Naive B cell (primary cell): ENCODE data around the gene CCT2. TPM values are rescaled to one million over a fixed set of nuclear protein-coding genes. Genes with fewer than 3 reads are reported as not detected.
"Not testable (repeated sequence)": the region's sequence is repeated elsewhere in the genome, so short reads cannot be mapped to it uniquely, and the experiment has no call there.

Experiments
- ATAC-seq, 2 donors: fragments of 150-1000 bp; cut with Tn5 transposase; 2 replicates each; pipeline ENCODE4 v1.10.0; 2021; ENCODE audit warnings: low read depth in 2 of 2, mild to moderate bottlenecking in 2 of 2, moderate library complexity in 2 of 2
- DNase-seq: peaks from one replicate; pipeline ENCODE4 v3.0.0; 2022
- H3K27ac Mint-ChIP-seq, 6 donors: one replicate each; pipeline ENCODE4 v1.8.0; 2020 to 2022; ENCODE audit warnings: mild to moderate bottlenecking in 6 of 6, mixed read lengths in 6 of 6, moderate library complexity in 5 of 6, inconsistent platforms in 2 of 6
- H3K27me3 Mint-ChIP-seq, 3 donors: one replicate each; pipeline ENCODE4 v1.8.0; 2021 to 2022; ENCODE audit warnings: mixed read lengths in 3 of 3, mild to moderate bottlenecking in 1 of 3
- H3K36me3 Mint-ChIP-seq, 2 donors: one replicate each; pipeline ENCODE4 v1.8.0; 2020 to 2022; ENCODE audit warnings: mixed read lengths in 2 of 2, inconsistent platforms in 1 of 2, mild to moderate bottlenecking in 1 of 2
- H3K4me1 Mint-ChIP-seq, 3 donors: one replicate each; pipeline ENCODE4 v1.8.0; 2020 to 2022; ENCODE audit warnings: mixed read lengths in 3 of 3, inconsistent platforms in 1 of 3, mild to moderate bottlenecking in 1 of 3, moderate library complexity in 1 of 3
- H3K4me3 Mint-ChIP-seq, 8 donors: one replicate each; pipeline ENCODE4 v1.8.0; 2020 to 2022; ENCODE audit warnings: mild to moderate bottlenecking in 8 of 8, mixed read lengths in 8 of 8, moderate library complexity in 8 of 8, inconsistent platforms in 2 of 8
- H3K9me3 Mint-ChIP-seq, 7 donors: one replicate each; pipeline ENCODE4 v1.8.0; 2020 to 2022; ENCODE audit warnings: mixed read lengths in 7 of 7, mild to moderate bottlenecking in 5 of 7, inconsistent platforms in 2 of 7, moderate library complexity in 1 of 7
- polyA plus RNA-seq, 6 donors: library from polyadenylated mRNA; unstranded; fragments of 300-500 nt; fragmentation: Illumina TruSeq; gene quantifications; one replicate each; pipeline ENCODE4 v1.2.3, GENCODE V29; 2021; ENCODE audit warnings: low read depth in 6 of 6

Gene CCT2
- polyA plus RNA-seq, 6 donors from 2014 or later: 154 to 180 (median 166) TPM

GRCh38 chr12:69601962-69602685, 16.9 kb downstream of the CCT2 start:
- no peak for DNase-seq
- Mint-ChIP-seq H3K9me3 (peaks cover 0 to 4% (median 1%) of the 10 kb centered on the region in 7 donors), H3K4me3 (no peak overlapping the region), H3K36me3 (peaks cover 29 to 39% of the 10 kb centered on the region in 2 donors), H3K27me3 (no peaks in the 10 kb centered on the region), H3K4me1 (no peaks in the 10 kb centered on the region), H3K27ac (peak overlapping the region in 1 of 6 donors; percentile 6)
- ATAC-seq: no peak

GRCh38 chr12:69602954-69603353, 17.7 kb downstream of the CCT2 start:
- no peak for DNase-seq
- Mint-ChIP-seq H3K4me1 (no peaks in the 10 kb centered on the region), H3K9me3 (peaks cover 0 to 4% (median 1%) of the 10 kb centered on the region in 7 donors), H3K4me3 (no peak overlapping the region), H3K36me3 (peaks cover 29 to 34% of the 10 kb centered on the region in 2 donors), H3K27ac (peak overlapping the region in 1 of 6 donors; percentile 6), H3K27me3 (no peaks in the 10 kb centered on the region)
- no peak for ATAC-seq

DNA sequence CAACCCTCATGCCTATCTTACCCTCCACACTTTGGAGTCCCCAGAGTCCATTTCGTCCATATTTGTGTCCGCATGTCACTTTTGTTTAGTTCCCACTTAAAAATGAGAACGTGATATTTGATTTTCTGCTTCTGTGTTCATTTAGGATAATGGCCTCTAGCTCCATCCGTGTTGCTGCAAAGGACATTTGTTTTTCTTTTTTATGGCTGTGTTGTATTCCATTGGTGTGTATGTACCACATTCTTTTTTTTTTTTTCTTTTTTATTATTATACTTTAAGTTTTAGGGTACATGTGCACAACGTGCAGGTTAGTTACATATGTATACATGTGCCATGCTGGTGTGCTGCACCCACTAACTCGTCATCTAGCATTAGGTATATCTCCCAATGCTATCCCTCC, 18.3 kb downstream of the CCT2 start:
- DNase-seq, ATAC-seq, H3K27ac Mint-ChIP-seq, H3K4me3 Mint-ChIP-seq, H3K4me1 Mint-ChIP-seq, H3K9me3 Mint-ChIP-seq, H3K27me3 Mint-ChIP-seq: not testable (repeated sequence)
- H3K36me3 Mint-ChIP-seq: peaks cover 29 to 30% of the 10 kb centered on the region in 2 donors

GRCh38 chr12:69604275-69604674, 19.0 kb downstream of the CCT2 start:
- not testable (repeated sequence) for H3K4me3 Mint-ChIP-seq, H3K27me3 Mint-ChIP-seq, H3K4me1 Mint-ChIP-seq, H3K27ac Mint-ChIP-seq, ATAC-seq, H3K9me3 Mint-ChIP-seq, DNase-seq
- H3K36me3 Mint-ChIP-seq: peaks cover 26 to 29% of the 10 kb centered on the region in 2 donors

GRCh38 chr12:69608114-69608513, 22.9 kb downstream of the CCT2 start:
- Mint-ChIP-seq H3K4me3 (no peak overlapping the region), H3K9me3 (peaks cover 0 to 3% (median 0%) of the 10 kb centered on the region in 7 donors), H3K27ac (no peak overlapping the region), H3K4me1 (no peaks in the 10 kb centered on the region), H3K27me3 (no peaks in the 10 kb centered on the region), H3K36me3 (peaks cover 3 to 4% of the 10 kb centered on the region in 2 donors)
- ATAC-seq: no peak
- no peak for DNase-seq

DNA sequence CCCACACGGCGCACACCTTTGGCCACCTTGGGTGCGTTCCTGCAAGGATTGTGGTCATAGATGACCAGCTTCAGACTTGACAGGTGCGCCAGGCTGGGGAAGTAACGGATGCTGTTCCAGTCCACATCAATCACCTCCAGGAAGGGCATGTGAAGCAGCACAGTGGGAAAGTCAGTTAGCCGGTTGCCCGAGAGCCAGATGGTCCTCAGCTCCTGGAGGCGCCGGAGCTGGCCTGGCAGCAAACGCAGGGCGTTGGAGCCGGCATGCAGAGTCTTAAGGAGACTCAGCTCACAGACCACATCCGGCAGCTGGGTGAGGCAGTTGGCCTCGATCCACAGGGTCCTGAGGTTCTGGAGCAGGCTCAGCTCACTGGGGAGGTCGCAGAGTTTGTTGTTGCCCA, 24.9 kb downstream of the CCT2 start:
- DNase-seq: no peak
- H3K4me1 Mint-ChIP-seq: no peaks in the 10 kb centered on the region
- no peak overlapping the region for H3K4me3 Mint-ChIP-seq
- no peaks in the 10 kb centered on the region for H3K27me3 Mint-ChIP-seq
- ATAC-seq: no peak
- H3K36me3 Mint-ChIP-seq: no peaks in the 10 kb centered on the region
- no peak overlapping the region for H3K27ac Mint-ChIP-seq
- H3K9me3 Mint-ChIP-seq: no peaks in the 10 kb centered on the region

GRCh38 chr12:69610729-69611128, 25.5 kb downstream of the CCT2 start, which contains the start of gene LRRC10:
Gene LRRC10, minus strand, starts transcription at chr12:69610907. Its CDS starts 69 bp downstream, at chr12:69610838.
- H3K4me1 Mint-ChIP-seq: peaks cover 0 to 4% (median 4%) of the 10 kb centered on the region in 3 donors
- H3K27me3 Mint-ChIP-seq: no peaks in the 10 kb centered on the region
- H3K36me3 Mint-ChIP-seq: no peaks in the 10 kb centered on the region
- no peak within 1 kb of the TSS for H3K27ac Mint-ChIP-seq
- ATAC-seq (no peak), DNase-seq (no peak)
- H3K9me3 Mint-ChIP-seq: no peaks in the 10 kb centered on the region
- H3K4me3 Mint-ChIP-seq: no peak within 1 kb of the TSS

- no peak for ATAC-seq
- Mint-ChIP-seq H3K27ac (no peak overlapping the region), H3K4me3 (no peak overlapping the region), H3K27me3 (peaks cover 0 to 3% (median 0%) of the 10 kb centered on the region in 3 donors), H3K36me3 (no peaks in the 10 kb centered on the region), H3K9me3 (no peaks in the 10 kb centered on the region), H3K4me1 (peaks cover 7 to 9% (median 8%) of the 10 kb centered on the region in 3 donors)
- no peak for DNase-seq
Observed at GRCh38 chr12:69613351-69613750, 28.1 kb downstream of the CCT2 start.

- ATAC-seq (no peak), DNase-seq (no peak)
- no peak overlapping the region for H3K27ac Mint-ChIP-seq
- H3K36me3 Mint-ChIP-seq: no peaks in the 10 kb centered on the region
- H3K4me1 Mint-ChIP-seq: peaks cover 7 to 9% (median 8%) of the 10 kb centered on the region in 3 donors
- H3K4me3 Mint-ChIP-seq: no peak overlapping the region
- H3K9me3 Mint-ChIP-seq: no peaks in the 10 kb centered on the region
- H3K27me3 Mint-ChIP-seq: peaks cover 3 to 9% (median 6%) of the 10 kb centered on the region in 3 donors
Observed at GRCh38 chr12:69616025-69616424, 30.8 kb downstream of the CCT2 start.

- Mint-ChIP-seq H3K36me3 (no peaks in the 10 kb centered on the region), H3K9me3 (no peaks in the 10 kb centered on the region), H3K4me3 (no peak overlapping the region), H3K4me1 (peaks cover 7 to 9% (median 8%) of the 10 kb centered on the region in 3 donors), H3K27me3 (peaks cover 6 to 22% (median 19%) of the 10 kb centered on the region in 3 donors), H3K27ac (no peak overlapping the region)
- ATAC-seq (no peak), DNase-seq (no peak)
Observed at GRCh38 chr12:69619050-69619449, 33.8 kb downstream of the CCT2 start.

DNA sequence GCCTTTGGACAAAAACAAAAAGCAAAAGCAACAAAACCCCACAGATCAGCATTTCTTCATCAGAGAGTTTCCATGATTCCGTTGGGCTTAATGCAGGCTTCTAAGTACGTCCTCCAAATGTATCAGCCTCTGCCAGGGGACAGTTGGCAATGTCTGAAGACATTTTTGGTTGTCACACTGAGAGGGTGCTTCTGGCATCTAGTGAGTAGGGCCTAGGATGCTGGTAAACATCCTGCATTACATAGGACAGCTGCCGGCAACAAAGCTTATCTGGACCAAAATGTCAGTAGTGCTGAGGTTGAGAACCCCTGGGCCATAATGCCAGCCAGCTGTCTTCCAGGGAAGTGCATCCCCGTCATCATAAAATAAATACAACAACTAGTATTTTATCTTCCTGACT, 34.8 kb downstream of the CCT2 start:
- H3K36me3 Mint-ChIP-seq: no peaks in the 10 kb centered on the region
- no peaks in the 10 kb centered on the region for H3K9me3 Mint-ChIP-seq
- no peak for ATAC-seq
- DNase-seq: no peak
- peaks cover 7 to 9% (median 8%) of the 10 kb centered on the region in 3 donors for H3K4me1 Mint-ChIP-seq
- H3K27me3 Mint-ChIP-seq: peaks cover 8 to 22% (median 19%) of the 10 kb centered on the region in 3 donors
- no peak overlapping the region for H3K27ac Mint-ChIP-seq
- H3K4me3 Mint-ChIP-seq: no peak overlapping the region

- Mint-ChIP-seq H3K9me3 (no peaks in the 10 kb centered on the region), H3K4me3 (no peak overlapping the region), H3K4me1 (peaks cover 1 to 8% (median 2%) of the 10 kb centered on the region in 3 donors), H3K27ac (no peak overlapping the region), H3K27me3 (peaks cover 9 to 22% (median 19%) of the 10 kb centered on the region in 3 donors), H3K36me3 (no peaks in the 10 kb centered on the region)
- DNase-seq (no peak), ATAC-seq (no peak)
Observed at GRCh38 chr12:69620921-69621320, 35.7 kb downstream of the CCT2 start.

DNA sequence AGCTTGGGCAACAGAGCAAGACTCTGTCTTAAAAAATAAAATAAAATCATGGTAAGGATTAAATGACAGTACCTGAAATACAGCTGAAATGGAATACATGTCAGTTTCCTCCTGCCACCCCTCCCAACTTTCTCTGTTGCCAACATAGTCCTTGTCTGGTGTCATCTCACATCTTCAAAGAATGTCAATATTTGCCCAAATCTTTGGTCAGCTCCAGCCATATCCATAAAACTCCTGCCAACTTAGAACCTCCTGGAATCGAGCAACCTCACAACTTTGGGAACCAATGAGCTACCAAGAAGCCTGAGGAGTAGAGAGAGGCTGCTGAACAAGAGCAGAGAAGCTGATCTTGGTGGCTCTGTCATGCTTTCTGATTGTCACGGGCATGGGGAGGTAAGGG, 36.3 kb downstream of the CCT2 start:
- ATAC-seq (no peak), DNase-seq (no peak)
- Mint-ChIP-seq H3K4me3 (no peak overlapping the region), H3K36me3 (no peaks in the 10 kb centered on the region), H3K27me3 (peaks cover 9 to 22% (median 22%) of the 10 kb centered on the region in 3 donors), H3K4me1 (peaks cover 0 to 2% (median 0%) of the 10 kb centered on the region in 3 donors), H3K9me3 (no peaks in the 10 kb centered on the region), H3K27ac (no peak overlapping the region)

GRCh38 chr12:69623970-69624369, 38.7 kb downstream of the CCT2 start:
- Mint-ChIP-seq H3K4me3 (peak overlapping the region in 1 of 8 donors; percentile 38), H3K27me3 (peaks cover 9 to 30% (median 13%) of the 10 kb centered on the region in 3 donors), H3K4me1 (no peaks in the 10 kb centered on the region), H3K9me3 (no peaks in the 10 kb centered on the region), H3K27ac (no peak overlapping the region), H3K36me3 (no peaks in the 10 kb centered on the region)
- no peak for DNase-seq
- no peak for ATAC-seq
